ENCODE data around the gene LGALS3BP.
"Not testable (repeated sequence)": the region's sequence is repeated elsewhere in the genome, so short reads cannot be mapped to it uniquely, and the experiment has no call there.

LGALS3BP gene

GRCh38 chr17:78979780-78980623 is at the start of gene LGALS3BP:
TSS of gene LGALS3BP (minus strand) at chr17:78979923. CDS start at chr17:78977191, 2,732 bp downstream.
- ATAC-seq: peak; percentile 62 to 73

GRCh38 chr17:79028496-79029326 is 49.0 kb upstream of the LGALS3BP start:
- ATAC-seq: no peak

GRCh38 chr17:79027925-79028491 is 48.3 kb upstream of the LGALS3BP start:
- ATAC-seq: no peak

GRCh38 chr17:79027274-79027924 is 47.7 kb upstream of the LGALS3BP start:
- no peak for ATAC-seq

GRCh38 chr17:79026376-79027273 is 46.9 kb upstream of the LGALS3BP start:
- ATAC-seq: no peak

- ATAC-seq: no peak
These were observed 45.4 kb upstream of the LGALS3BP start for GRCh38 chr17:79024901-79025737.

- peak; percentile 69 to 70 for ATAC-seq
These were observed 44.4 kb upstream of the LGALS3BP start, which contains the start of gene C1QTNF1 for GRCh38 chr17:79023886-79024771. TSS of gene C1QTNF1 (plus strand) at chr17:79024169. CDS start at chr17:79043969, 19,800 bp downstream.

- no peak for ATAC-seq
These were observed 43.5 kb upstream of the LGALS3BP start for GRCh38 chr17:79023180-79023705.

GRCh38 chr17:79022507-79022991 is 42.8 kb upstream of the LGALS3BP start:
- ATAC-seq: no peak

- not testable (repeated sequence) for ATAC-seq
These were observed 42.2 kb upstream of the LGALS3BP start for GRCh38 chr17:79021929-79022328.

- no peak for ATAC-seq
These were observed 41.0 kb upstream of the LGALS3BP start for GRCh38 chr17:79020631-79021301.

- ATAC-seq: no peak
These were observed 40.2 kb upstream of the LGALS3BP start for GRCh38 chr17:79019632-79020584.

- no peak for ATAC-seq
These were observed 39.5 kb upstream of the LGALS3BP start for GRCh38 chr17:79019261-79019631.

GRCh38 chr17:79018370-79018695 is 38.6 kb upstream of the LGALS3BP start:
- ATAC-seq: no peak

- ATAC-seq: no peak
These were observed 38.0 kb upstream of the LGALS3BP start for GRCh38 chr17:79017546-79018369.

- no peak for ATAC-seq
These were observed 34.5 kb upstream of the LGALS3BP start for GRCh38 chr17:79014158-79014758.
